Subcutaneous preadipocyte (primary cell): ENCODE results near the gene LANCL3. TPM values are rescaled to one million over a fixed set of nuclear protein-coding genes. Genes with fewer than 3 reads are reported as not detected.

Experiments used
- total RNA-seq: library from RNA; depleted of rRNA; stranded (reverse); fragments of >200 nt; gene quantifications from 2 replicates; pipeline ENCODE4 v1.2.3, GENCODE V29; 2012

The LANCL3 gene
- total RNA-seq, result under 0.01 TPM in 1 of 2 replicates, not detected in the other

DNA sequence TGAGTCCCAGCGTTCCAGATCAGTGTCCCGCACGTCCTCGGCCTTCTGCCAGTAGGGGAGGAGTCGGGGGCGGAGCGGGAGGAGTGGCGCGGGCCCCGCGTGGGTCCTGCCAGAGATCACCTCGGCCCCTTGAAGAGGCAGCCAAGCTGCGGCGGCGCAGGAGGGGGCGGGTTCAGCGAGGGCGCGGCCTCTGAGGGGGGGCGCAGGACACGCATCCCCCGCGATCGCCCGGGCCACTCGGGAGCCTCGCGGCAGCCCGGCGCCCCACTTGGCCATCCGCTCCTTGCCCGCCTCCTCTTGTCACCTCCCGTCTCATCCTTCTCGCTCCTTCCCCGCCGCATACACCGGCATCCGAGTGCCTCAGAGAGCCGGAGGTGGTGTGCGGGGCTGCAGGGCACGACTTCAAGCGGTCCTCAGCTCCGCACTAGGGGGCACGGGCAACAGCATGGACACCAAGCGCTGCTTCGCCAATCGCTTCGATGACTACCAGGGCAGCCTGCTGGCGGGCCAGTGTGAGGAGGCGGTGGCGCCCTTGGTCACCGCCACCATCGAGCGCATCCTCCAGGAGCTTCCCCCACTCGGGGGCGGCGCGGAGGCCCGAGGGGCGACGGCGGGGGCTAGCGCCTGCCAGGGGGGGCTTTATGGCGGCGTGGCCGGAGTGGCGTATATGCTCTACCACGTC is at the start of gene LANCL3:
Gene LANCL3 (plus strand): TSS at position 236 of the 682 bp plus-strand sequence. CDS start 210 bp downstream, at position 446.

DNA sequence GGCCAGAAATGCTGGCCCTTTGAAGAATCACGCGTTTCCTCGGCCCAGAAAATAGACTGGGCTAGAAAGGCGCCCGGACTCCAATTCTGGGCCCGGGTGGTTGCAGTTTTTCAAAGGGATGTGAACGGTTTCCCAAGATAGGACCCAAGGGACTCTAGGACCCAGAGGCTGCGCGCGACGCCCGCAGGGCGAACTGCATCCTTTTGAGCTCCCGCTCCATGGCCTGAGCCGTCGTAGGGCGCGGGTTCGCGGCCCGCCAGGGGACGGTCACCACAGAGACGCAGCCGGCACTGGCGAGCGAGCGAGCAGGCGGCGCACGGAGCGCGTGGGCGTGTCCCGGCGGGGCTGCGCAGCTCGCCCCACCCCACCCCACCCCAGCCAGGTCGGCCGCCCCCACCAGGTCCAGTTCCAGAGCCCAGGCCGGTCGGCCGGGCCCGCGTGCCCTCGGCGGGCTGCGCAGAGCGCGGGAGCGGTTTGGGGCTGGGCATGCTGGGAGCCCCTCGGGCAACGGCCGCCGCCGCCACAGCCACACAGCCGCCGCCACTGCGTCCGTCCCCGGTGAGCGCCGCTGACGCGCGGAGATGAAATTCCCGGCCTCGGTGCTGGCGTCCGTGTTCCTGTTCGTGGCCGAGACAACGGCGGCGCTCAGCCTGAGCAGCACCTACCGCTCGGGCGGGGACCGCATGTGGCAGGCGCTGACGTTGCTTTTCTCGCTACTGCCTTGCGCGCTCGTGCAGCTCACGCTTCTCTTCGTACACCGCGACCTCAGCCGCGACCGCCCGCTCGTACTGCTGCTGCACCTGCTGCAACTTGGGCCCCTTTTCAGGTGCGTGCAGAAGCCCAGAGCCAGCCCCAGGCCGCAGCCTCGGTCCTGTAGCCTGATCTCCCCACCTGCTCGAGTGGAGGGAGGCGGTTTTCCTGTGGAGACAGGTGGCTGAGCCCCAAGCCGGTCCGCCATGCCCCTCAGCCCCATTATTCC is 114.2 kb downstream of the LANCL3 start, which contains the start of gene XK:
Gene XK (plus strand): TSS at position 411 of the 979 bp plus-strand sequence. CDS start 171 bp downstream, at position 582.

Other genes starting within 250 kb of the LANCL3 start
- gene PRRG1, start 222.3 kb upstream of the LANCL3 start, total RNA-seq, result 6.6 and 8.8 TPM in 2 replicates
- gene XK, start 114.1 kb downstream of the LANCL3 start, total RNA-seq, result under 0.01 TPM in 1 of 2 replicates, not detected in the other
- not detected in 2 replicates for gene CYBB, start 208.4 kb downstream of the LANCL3 start, total RNA-seq